ENCODE measurements around the gene CRELD2. TPM values are rescaled to one million over a fixed set of nuclear protein-coding genes. Genes with fewer than 3 reads are reported as not detected.

Gene CRELD2
- total and polyA plus RNA-seq, 2 of the 8 experiments (the other 6 are each of a cell fraction or from before 2014, with no cell fraction given): 24.5 to 36.6 TPM

DNA sequence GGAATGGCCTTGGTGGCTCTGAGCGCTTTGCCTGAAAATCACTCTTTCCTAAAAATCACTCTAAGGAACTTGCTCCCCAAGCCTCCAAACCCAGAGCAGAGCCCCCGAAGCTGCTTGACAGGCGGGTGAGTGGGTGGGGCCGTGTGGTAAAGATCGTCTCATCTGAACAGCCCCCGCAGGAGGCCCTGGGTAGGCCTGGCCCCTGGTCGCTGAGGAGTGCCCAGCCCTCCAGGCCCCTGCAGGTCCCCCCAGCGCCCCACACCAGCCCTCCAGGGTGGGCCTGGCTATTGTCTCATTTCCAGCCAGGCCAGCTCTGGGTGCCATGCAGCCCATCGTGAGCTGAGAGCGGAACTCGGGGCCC lies 25.0 kb downstream of the CRELD2 start (continued):
- TF ChIP-seq, protein P1, sequence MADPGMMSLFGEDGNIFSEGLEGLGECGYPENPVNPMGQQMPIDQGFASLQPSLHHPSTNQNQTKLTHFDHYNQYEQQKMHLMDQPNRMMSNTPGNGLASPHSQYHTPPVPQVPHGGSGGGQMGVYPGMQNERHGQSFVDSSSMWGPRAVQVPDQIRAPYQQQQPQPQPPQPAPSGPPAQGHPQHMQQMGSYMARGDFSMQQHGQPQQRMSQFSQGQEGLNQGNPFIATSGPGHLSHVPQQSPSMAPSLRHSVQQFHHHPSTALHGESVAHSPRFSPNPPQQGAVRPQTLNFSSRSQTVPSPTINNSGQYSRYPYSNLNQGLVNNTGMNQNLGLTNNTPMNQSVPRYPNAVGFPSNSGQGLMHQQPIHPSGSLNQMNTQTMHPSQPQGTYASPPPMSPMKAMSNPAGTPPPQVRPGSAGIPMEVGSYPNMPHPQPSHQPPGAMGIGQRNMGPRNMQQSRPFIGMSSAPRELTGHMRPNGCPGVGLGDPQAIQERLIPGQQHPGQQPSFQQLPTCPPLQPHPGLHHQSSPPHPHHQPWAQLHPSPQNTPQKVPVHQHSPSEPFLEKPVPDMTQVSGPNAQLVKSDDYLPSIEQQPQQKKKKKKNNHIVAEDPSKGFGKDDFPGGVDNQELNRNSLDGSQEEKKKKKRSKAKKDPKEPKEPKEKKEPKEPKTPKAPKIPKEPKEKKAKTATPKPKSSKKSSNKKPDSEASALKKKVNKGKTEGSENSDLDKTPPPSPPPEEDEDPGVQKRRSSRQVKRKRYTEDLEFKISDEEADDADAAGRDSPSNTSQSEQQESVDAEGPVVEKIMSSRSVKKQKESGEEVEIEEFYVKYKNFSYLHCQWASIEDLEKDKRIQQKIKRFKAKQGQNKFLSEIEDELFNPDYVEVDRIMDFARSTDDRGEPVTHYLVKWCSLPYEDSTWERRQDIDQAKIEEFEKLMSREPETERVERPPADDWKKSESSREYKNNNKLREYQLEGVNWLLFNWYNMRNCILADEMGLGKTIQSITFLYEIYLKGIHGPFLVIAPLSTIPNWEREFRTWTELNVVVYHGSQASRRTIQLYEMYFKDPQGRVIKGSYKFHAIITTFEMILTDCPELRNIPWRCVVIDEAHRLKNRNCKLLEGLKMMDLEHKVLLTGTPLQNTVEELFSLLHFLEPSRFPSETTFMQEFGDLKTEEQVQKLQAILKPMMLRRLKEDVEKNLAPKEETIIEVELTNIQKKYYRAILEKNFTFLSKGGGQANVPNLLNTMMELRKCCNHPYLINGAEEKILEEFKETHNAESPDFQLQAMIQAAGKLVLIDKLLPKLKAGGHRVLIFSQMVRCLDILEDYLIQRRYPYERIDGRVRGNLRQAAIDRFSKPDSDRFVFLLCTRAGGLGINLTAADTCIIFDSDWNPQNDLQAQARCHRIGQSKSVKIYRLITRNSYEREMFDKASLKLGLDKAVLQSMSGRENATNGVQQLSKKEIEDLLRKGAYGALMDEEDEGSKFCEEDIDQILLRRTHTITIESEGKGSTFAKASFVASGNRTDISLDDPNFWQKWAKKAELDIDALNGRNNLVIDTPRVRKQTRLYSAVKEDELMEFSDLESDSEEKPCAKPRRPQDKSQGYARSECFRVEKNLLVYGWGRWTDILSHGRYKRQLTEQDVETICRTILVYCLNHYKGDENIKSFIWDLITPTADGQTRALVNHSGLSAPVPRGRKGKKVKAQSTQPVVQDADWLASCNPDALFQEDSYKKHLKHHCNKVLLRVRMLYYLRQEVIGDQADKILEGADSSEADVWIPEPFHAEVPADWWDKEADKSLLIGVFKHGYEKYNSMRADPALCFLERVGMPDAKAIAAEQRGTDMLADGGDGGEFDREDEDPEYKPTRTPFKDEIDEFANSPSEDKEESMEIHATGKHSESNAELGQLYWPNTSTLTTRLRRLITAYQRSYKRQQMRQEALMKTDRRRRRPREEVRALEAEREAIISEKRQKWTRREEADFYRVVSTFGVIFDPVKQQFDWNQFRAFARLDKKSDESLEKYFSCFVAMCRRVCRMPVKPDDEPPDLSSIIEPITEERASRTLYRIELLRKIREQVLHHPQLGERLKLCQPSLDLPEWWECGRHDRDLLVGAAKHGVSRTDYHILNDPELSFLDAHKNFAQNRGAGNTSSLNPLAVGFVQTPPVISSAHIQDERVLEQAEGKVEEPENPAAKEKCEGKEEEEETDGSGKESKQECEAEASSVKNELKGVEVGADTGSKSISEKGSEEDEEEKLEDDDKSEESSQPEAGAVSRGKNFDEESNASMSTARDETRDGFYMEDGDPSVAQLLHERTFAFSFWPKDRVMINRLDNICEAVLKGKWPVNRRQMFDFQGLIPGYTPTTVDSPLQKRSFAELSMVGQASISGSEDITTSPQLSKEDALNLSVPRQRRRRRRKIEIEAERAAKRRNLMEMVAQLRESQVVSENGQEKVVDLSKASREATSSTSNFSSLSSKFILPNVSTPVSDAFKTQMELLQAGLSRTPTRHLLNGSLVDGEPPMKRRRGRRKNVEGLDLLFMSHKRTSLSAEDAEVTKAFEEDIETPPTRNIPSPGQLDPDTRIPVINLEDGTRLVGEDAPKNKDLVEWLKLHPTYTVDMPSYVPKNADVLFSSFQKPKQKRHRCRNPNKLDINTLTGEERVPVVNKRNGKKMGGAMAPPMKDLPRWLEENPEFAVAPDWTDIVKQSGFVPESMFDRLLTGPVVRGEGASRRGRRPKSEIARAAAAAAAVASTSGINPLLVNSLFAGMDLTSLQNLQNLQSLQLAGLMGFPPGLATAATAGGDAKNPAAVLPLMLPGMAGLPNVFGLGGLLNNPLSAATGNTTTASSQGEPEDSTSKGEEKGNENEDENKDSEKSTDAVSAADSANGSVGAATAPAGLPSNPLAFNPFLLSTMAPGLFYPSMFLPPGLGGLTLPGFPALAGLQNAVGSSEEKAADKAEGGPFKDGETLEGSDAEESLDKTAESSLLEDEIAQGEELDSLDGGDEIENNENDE (IDR thresholded peaks at IDR 0.05; ENCODE audit: insufficient replicate concordance, low read length): no peak
- no peak for TF ChIP-seq CREB1 (IDR thresholded peaks at IDR 0.05)
- TF ChIP-seq SIX5 (IDR thresholded peaks at IDR 0.05; ENCODE audit: low read depth, low read length): no peak
- no peak for TF ChIP-seq JUND (IDR thresholded peaks at IDR 0.05; ENCODE audit: low read length)
- no peak for TF ChIP-seq ASH2L (IDR thresholded peaks at IDR 0.05; ENCODE audit: low read length)
- no peak for TF ChIP-seq RNF2 (IDR thresholded peaks at IDR 0.05; ENCODE audit: borderline replicate concordance, low read depth, low read length, missing control alignments, poor library complexity, severe bottlenecking)
- no peak for TF ChIP-seq TEAD4 (IDR thresholded peaks at IDR 0.05; ENCODE audit: low read depth, low read length)
- no peak for TF ChIP-seq SRF (IDR thresholded peaks at IDR 0.05; ENCODE audit: low read depth, low read length)
- no peak for TF ChIP-seq SP4 (IDR thresholded peaks at IDR 0.05; ENCODE audit: low read length)
